NT2/D1 (cell line): ENCODE data around the gene TMEM98.

Source experiments
- YY1 ChIP-seq: IDR thresholded peaks from 2 replicates; pipeline ENCODE4 v1.6.1; 2011; ENCODE audit not compliant: insufficient read length, insufficient read depth
- ZNF274 ChIP-seq: IDR thresholded peaks from 2 replicates; pipeline ENCODE4 v1.6.1; 2011; ENCODE audit warnings: mild to moderate bottlenecking, low read depth, low read length

DNA sequence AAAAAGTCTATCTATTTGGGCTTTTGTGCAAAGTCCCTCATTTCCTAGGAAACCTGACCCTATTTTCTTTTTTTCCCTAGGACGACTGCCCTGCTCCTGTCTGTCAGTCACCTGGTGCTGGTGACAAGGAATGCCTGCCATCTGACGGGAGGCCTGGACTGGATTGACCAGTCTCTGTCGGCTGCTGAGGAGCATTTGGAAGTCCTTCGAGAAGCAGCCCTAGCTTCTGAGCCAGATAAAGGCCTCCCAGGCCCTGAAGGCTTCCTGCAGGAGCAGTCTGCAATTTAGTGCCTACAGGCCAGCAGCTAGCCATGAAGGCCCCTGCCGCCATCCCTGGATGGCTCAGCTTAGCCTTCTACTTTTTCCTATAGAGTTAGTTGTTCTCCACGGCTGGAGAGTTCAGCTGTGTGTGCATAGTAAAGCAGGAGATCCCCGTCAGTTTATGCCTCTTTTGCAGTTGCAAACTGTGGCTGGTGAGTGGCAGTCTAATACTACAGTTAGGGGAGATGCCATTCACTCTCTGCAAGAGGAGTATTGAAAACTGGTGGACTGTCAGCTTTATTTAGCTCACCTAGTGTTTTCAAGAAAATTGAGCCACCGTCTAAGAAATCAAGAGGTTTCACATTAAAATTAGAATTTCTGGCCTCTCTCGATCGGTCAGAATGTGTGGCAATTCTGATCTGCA lies 12.9 kb downstream of the TMEM98 start:
- no peak for TF ChIP-seq ZNF274
- no peak for TF ChIP-seq YY1
